HG02798 (cell line): ENCODE data around the gene LAPTM4A.

Experiments
- ATAC-seq: cut with Tn5 transposase; IDR thresholded peaks from one replicate; pipeline ENCODE4 v1.9.1; 2021; ENCODE audit warnings: mild to moderate bottlenecking; ENCODE audit not compliant: unreplicated experiment, poor library complexity

Gene LAPTM4A

DNA sequence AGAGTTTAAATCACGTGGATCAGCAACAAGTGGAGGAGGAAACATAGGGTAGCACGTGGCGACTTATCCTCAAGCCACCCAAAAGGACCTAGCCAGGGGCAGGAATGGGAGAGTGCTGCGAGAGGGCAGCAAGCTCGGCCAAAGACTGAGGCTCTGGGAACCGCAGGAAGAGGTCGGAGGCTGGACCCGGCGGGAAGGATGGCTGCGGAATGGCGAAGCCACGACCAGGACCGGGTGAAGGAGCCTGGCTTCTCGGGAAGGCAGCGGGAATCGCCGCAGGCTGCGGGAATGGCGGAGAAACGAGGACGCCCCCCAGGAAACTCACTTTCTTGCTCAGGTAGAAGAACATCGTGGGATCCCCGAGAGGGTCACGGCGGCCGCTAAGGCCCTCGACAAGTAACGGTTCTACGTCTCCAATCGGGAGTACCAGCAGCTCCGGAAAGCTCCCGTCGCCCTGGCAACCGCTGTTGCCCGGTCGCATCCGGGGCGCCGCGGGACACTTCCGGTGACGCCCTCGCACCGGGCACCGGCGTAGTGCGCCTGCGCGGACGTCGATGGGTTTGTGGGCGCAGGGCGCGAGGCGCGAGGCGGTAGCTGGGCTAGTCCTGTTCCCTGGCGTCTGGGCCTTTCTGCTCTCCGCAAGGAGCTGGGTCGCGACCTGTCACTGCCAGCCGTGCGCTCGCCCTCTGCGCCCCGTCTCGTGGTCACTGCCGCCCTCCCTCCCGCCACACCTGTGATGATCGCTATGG is 61.6 kb downstream of the LAPTM4A start, which contains the start of gene WDR35:
TSS of gene WDR35 (minus strand) at position 439 of the 749 bp plus-strand sequence. CDS start at position 349, 90 bp downstream.
- peak; percentile 96 for ATAC-seq

DNA sequence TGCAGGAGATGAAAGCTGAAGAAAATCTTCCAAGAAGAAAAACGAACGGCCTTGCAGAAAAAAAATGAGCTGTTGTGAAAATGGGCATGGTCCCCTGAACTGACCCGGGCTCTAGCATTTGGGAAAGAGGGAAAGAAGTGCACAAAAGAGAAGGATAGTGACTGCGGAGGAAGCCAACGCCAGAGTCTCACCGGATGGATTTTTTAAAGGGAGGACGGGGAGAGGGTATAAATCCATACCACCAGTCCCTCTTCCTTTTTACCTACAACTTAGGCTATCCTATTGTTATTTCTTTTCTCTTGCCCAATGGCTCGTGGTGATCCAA is 62.1 kb downstream of the LAPTM4A start:
- no peak for ATAC-seq

DNA sequence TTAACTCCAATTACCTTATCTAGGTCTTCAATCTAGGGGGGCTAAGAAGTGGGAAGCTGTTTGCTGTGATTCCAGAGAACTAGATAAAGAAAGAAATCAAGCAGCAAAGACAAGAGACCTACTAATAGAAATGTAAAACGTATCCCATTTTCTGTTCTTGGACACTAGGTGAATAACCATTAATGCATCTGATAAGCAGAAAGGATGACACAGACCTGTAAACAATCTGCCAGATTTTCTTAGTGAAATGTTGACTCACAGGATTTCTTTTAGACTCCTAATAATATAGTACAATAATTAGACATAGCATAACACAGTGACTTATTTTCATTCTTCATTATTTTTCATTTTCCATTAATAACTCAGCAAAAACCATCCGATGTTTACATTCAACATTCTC is 62.8 kb downstream of the LAPTM4A start:
- ATAC-seq, result no peak

DNA sequence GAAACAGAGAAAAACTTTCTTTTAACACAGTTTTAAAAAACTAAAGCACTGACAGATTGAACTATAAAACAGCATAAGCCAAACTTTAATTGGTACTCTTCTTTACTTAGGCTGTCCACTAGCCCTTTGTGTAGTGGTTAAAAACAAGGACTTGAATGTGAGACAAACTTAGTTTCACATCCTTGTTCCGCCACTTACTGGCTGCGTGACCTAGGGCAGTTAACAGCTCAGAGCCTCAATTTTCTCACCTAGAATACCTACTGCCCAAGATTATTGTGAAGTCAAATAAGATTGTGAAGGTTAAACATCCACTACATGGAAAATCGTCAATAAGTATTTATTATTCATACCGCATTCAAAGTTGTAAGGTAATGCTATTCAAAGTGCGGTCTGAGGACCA is 63.5 kb downstream of the LAPTM4A start:
- peak; percentile 75 for ATAC-seq
